Gastroesophageal sphincter (tissue), 3 donors: Measurements from ENCODE around the gene PSMB11.

Experiments
- EP300 ChIP-seq: sonication (generic); formaldehyde crosslinking; IDR thresholded peaks from one replicate; pipeline ENCODE4 v1.6.1; 2017; ENCODE audit warnings: antibody characterized with exemption, mild to moderate bottlenecking
- POLR2A ChIP-seq, 2 donors: fragments of 450-650 bp; IDR thresholded peaks; one replicate each; pipeline ENCODE4 v1.6.1; 2017; ENCODE audit warnings: antibody characterized with exemption in 2 of 2, mild to moderate bottlenecking in 2 of 2, moderate library complexity in 1 of 2
- POLR2AphosphoS5 ChIP-seq: sonication (generic); formaldehyde crosslinking; IDR thresholded peaks from one replicate; pipeline ENCODE4 v1.6.1; 2017; ENCODE audit warnings: antibody characterized with exemption
- TF ChIP-seq, protein P1 (sequence below), 4 experiments: fragments of 200-600 bp in 2 of 4; fragments of 450-650 bp in 2 of 4; sonication (generic) in 1 of 4; IDR thresholded peaks; one replicate each; pipeline ENCODE4 v1.5.1; 2017 to 2019; ENCODE audit warnings: antibody characterized with exemption in 4 of 4, mild to moderate bottlenecking in 2 of 4, moderate library complexity in 2 of 4

DNA sequence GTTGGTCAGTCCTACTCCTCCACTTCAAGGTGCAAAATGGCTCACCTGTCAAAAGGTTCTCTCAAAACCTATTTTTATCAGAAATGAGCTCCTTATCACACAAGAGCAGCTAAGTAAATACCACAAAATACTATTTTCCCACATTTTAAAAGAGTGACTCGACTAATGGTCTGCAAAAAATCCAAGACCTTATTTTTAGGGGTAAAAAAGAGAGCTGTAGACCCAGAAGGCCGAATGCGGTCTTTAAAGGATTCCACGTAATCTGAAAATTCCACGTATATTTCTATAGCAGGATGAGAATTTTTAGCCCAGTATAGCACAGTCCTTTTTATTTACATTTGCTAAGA lies 35.9 kb upstream of the PSMB11 start:
- TF ChIP-seq, protein P1, sequence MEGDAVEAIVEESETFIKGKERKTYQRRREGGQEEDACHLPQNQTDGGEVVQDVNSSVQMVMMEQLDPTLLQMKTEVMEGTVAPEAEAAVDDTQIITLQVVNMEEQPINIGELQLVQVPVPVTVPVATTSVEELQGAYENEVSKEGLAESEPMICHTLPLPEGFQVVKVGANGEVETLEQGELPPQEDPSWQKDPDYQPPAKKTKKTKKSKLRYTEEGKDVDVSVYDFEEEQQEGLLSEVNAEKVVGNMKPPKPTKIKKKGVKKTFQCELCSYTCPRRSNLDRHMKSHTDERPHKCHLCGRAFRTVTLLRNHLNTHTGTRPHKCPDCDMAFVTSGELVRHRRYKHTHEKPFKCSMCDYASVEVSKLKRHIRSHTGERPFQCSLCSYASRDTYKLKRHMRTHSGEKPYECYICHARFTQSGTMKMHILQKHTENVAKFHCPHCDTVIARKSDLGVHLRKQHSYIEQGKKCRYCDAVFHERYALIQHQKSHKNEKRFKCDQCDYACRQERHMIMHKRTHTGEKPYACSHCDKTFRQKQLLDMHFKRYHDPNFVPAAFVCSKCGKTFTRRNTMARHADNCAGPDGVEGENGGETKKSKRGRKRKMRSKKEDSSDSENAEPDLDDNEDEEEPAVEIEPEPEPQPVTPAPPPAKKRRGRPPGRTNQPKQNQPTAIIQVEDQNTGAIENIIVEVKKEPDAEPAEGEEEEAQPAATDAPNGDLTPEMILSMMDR (IDR thresholded peaks at IDR 0.05), result no peak
- TF ChIP-seq POLR2AphosphoS5 (no peak), POLR2A (IDR thresholded peaks at IDR 0.05) (no peak), EP300 (no peak)
